HEK293 (cell line): Measurements from ENCODE around the gene BLOC1S6.

ENCODE experiments used
- BCL6B ChIP-seq: fragments of 450-650 bp; formaldehyde crosslinking; IDR thresholded peaks from 2 replicates; pipeline ENCODE4 v1.5.1; 2017; ENCODE audit warnings: missing biosample characterization, missing genetic modification characterization
- CTCF ChIP-seq: fragments of 450-650 bp; formaldehyde crosslinking; IDR thresholded peaks from 2 replicates; pipeline ENCODE4 v1.5.1; 2016; ENCODE audit warnings: missing biosample characterization, missing genetic modification characterization
- GLIS2 ChIP-seq: fragments of 450-650 bp; formaldehyde crosslinking; IDR thresholded peaks from 2 replicates; pipeline ENCODE4 v1.5.1; 2016; ENCODE audit warnings: missing biosample characterization, missing genetic modification characterization
- HIC1 ChIP-seq: fragments of 450-650 bp; formaldehyde crosslinking; IDR thresholded peaks from 2 replicates; pipeline ENCODE4 v1.5.1; 2016; ENCODE audit warnings: missing biosample characterization, missing genetic modification characterization
- MEIS1 ChIP-seq: sonication (generic); formaldehyde crosslinking; IDR thresholded peaks from 2 replicates; pipeline ENCODE4 v1.8.1; 2022; ENCODE audit warnings: missing genetic modification reagents, mild to moderate bottlenecking, borderline replicate concordance
- MZF1 ChIP-seq: fragments of 450-650 bp; formaldehyde crosslinking; IDR thresholded peaks from 2 replicates; pipeline ENCODE4 v1.5.1; 2017; ENCODE audit warnings: missing biosample characterization, missing genetic modification characterization, borderline replicate concordance
- OVOL3 ChIP-seq: fragments of 450-650 bp; formaldehyde crosslinking; IDR thresholded peaks from 2 replicates; pipeline ENCODE4 v1.5.1; 2016; ENCODE audit warnings: missing biosample characterization, missing genetic modification characterization
- TCF7L2 ChIP-seq: IDR thresholded peaks from 2 replicates; pipeline ENCODE4 v1.6.1; 2011; ENCODE audit warnings: low read depth, mild to moderate bottlenecking, inconsistent platforms, low read length, moderate library complexity, borderline replicate concordance
- WT1 ChIP-seq: fragments of 450-650 bp; formaldehyde crosslinking; IDR thresholded peaks from 2 replicates; pipeline ENCODE4 v1.5.1; 2016; ENCODE audit warnings: missing biosample characterization, missing genetic modification characterization
- ZBTB44 ChIP-seq: fragments of 450-650 bp; IDR thresholded peaks from 2 replicates; pipeline ENCODE4 v1.5.1; 2018; ENCODE audit warnings: missing biosample characterization, mild to moderate bottlenecking, missing genetic modification characterization
- ZBTB48 ChIP-seq: fragments of 450-650 bp; formaldehyde crosslinking; IDR thresholded peaks from 2 replicates; pipeline ENCODE4 v1.5.1; 2016; ENCODE audit warnings: missing biosample characterization, missing genetic modification characterization
- ZFP41 ChIP-seq: fragments of 450-650 bp; formaldehyde crosslinking; IDR thresholded peaks from 2 replicates; pipeline ENCODE4 v1.5.1; 2016; ENCODE audit warnings: missing biosample characterization, missing genetic modification characterization, borderline replicate concordance
- ZNF112 ChIP-seq: fragments of 450-650 bp; formaldehyde crosslinking; IDR thresholded peaks from 2 replicates; pipeline ENCODE4 v1.5.0; 2017; ENCODE audit warnings: missing biosample characterization, missing genetic modification characterization
- ZNF121 ChIP-seq: fragments of 450-650 bp; formaldehyde crosslinking; IDR thresholded peaks from 2 replicates; pipeline ENCODE4 v1.5.1; 2016; ENCODE audit warnings: missing biosample characterization, missing genetic modification characterization
- ZNF138 ChIP-seq: fragments of 450-650 bp; formaldehyde crosslinking; IDR thresholded peaks from 2 replicates; pipeline ENCODE4 v1.5.1; 2016; ENCODE audit warnings: missing biosample characterization, missing genetic modification characterization, borderline replicate concordance
- ZNF324 ChIP-seq: fragments of 450-650 bp; formaldehyde crosslinking; IDR thresholded peaks from 2 replicates; pipeline ENCODE4 v1.5.1; 2016; ENCODE audit warnings: missing biosample characterization, missing genetic modification characterization
- ZNF335 ChIP-seq: fragments of 450-650 bp; formaldehyde crosslinking; conservative IDR thresholded peaks from 2 replicates; pipeline ENCODE4 v1.5.1; 2016; ENCODE audit warnings: missing biosample characterization, missing genetic modification characterization
- ZNF488 ChIP-seq: fragments of 450-650 bp; formaldehyde crosslinking; IDR thresholded peaks from 2 replicates; pipeline ENCODE4 v1.5.1; 2016; ENCODE audit warnings: missing biosample characterization, missing genetic modification characterization
- ZNF558 ChIP-seq: fragments of 450-650 bp; formaldehyde crosslinking; IDR thresholded peaks from 2 replicates; pipeline ENCODE4 v1.5.1; 2016; ENCODE audit warnings: missing biosample characterization, missing genetic modification characterization
- ZNF561 ChIP-seq: fragments of 450-650 bp; IDR thresholded peaks from 2 replicates; pipeline ENCODE4 v1.5.1; 2018; ENCODE audit warnings: missing biosample characterization, missing genetic modification characterization, borderline replicate concordance
- ZNF571 ChIP-seq: fragments of 450-650 bp; formaldehyde crosslinking; IDR thresholded peaks from 2 replicates; pipeline ENCODE4 v1.5.0; 2017; ENCODE audit warnings: missing biosample characterization, missing genetic modification characterization
- ZNF654 ChIP-seq: fragments of 450-650 bp; formaldehyde crosslinking; IDR thresholded peaks from 2 replicates; pipeline ENCODE4 v1.5.1; 2016; ENCODE audit warnings: low read depth, missing biosample characterization, missing genetic modification characterization
- ZNF670 ChIP-seq: fragments of 450-650 bp; formaldehyde crosslinking; IDR thresholded peaks from 2 replicates; pipeline ENCODE4 v1.5.1; 2016; ENCODE audit warnings: missing biosample characterization, missing genetic modification characterization, low read depth
- ZNF776 ChIP-seq: fragments of 450-650 bp; formaldehyde crosslinking; IDR thresholded peaks from 2 replicates; pipeline ENCODE4 v1.5.0; 2017; ENCODE audit warnings: missing biosample characterization, missing genetic modification characterization, borderline replicate concordance
- ZNF777 ChIP-seq: fragments of 450-650 bp; formaldehyde crosslinking; IDR thresholded peaks from 2 replicates; pipeline ENCODE4 v1.5.1; 2017; ENCODE audit warnings: missing biosample characterization, missing genetic modification characterization, borderline replicate concordance
- ZNF792 ChIP-seq: fragments of 450-650 bp; formaldehyde crosslinking; IDR thresholded peaks from 2 replicates; pipeline ENCODE4 v1.5.1; 2016; ENCODE audit warnings: missing biosample characterization, missing genetic modification characterization
- ZSCAN30 ChIP-seq: fragments of 450-650 bp; IDR thresholded peaks from 2 replicates; pipeline ENCODE4 v1.5.1; 2018; ENCODE audit warnings: missing biosample characterization, mild to moderate bottlenecking, missing genetic modification characterization, moderate library complexity
- ZSCAN4 ChIP-seq: fragments of 450-650 bp; formaldehyde crosslinking; IDR thresholded peaks from 2 replicates; pipeline ENCODE4 v1.5.1; 2017; ENCODE audit warnings: missing biosample characterization, missing genetic modification characterization

The BLOC1S6 gene

GRCh38 chr15:45634432-45635190, 47.4 kb downstream of the BLOC1S6 start, which contains the start of gene SQOR (continued):
- no peak for TF ChIP-seq MZF1 (tag by site-specific recombination)
- no peak for TF ChIP-seq ZNF558 (tag by site-specific recombination)
- TF ChIP-seq BCL6B (tag by site-specific recombination) = no peak
- TF ChIP-seq ZNF488 (tag by site-specific recombination) = no peak
- no peak for TF ChIP-seq ZSCAN30 (tag by site-specific recombination)
- TF ChIP-seq ZNF138 (tag by site-specific recombination) = no peak
- no peak for TF ChIP-seq ZNF670 (tag by site-specific recombination)
- no peak for TF ChIP-seq WT1 (tag by site-specific recombination)
- TF ChIP-seq ZBTB44 (tag by site-specific recombination) = no peak
- TF ChIP-seq ZNF121 = no peak
- peak; percentile 73 for TF ChIP-seq GLIS2 (tag by site-specific recombination)
- TF ChIP-seq ZFP41 (tag by site-specific recombination) = no peak
- TF ChIP-seq HIC1 (tag by site-specific recombination) = peak; percentile 32; the same call in 1 of the 2 replicates
- no peak for TF ChIP-seq ZNF324
- no peak for TF ChIP-seq ZNF792 (tag by site-specific recombination)
- peak; percentile 37; the same call in 1 of the 2 replicates for TF ChIP-seq CTCF (tag by site-specific recombination)
- no peak for TF ChIP-seq ZNF571 (tag by site-specific recombination)
- TF ChIP-seq MEIS1 (CRISPR knock-in tag) = no peak
- TF ChIP-seq ZNF654 (tag by site-specific recombination) = no peak
- TF ChIP-seq OVOL3 (tag by site-specific recombination) = no peak
- no peak for TF ChIP-seq ZSCAN4
- no peak for TF ChIP-seq ZNF776 (tag by site-specific recombination)
- TF ChIP-seq ZBTB48 (tag by site-specific recombination) = peak; percentile 76
- TF ChIP-seq ZNF561 = 0 out of 2 replicates have a peak, but pooled peaks have one; percentile 49
- no peak for TF ChIP-seq TCF7L2
- TF ChIP-seq ZNF112 (tag by site-specific recombination) = no peak
- peak; percentile 97 for TF ChIP-seq ZNF335
- TF ChIP-seq ZNF777 (tag by site-specific recombination) = no peak
